HG03565 (cell line): ENCODE measurements around the gene DOK3.

Experiments used
- ATAC-seq: cut with Tn5 transposase; IDR thresholded peaks from one replicate; pipeline ENCODE4 v1.9.1; 2021; ENCODE audit warnings: mild to moderate bottlenecking, moderate library complexity; ENCODE audit not compliant: unreplicated experiment

The DOK3 gene

GRCh38 chr5:177509381-177509951, at the start of gene DOK3:
Gene DOK3 (minus strand): TSS chr5:177509826. CDS start chr5:177509540, 286 bp downstream.
- ATAC-seq, result no peak

- ATAC-seq, result no peak
Measured at GRCh38 chr5:177557796-177558195, 48.2 kb upstream of the DOK3 start.

- ATAC-seq, result no peak
Measured at GRCh38 chr5:177557041-177557647, 47.5 kb upstream of the DOK3 start.

- ATAC-seq, result no peak
Measured at GRCh38 chr5:177555665-177556064, 46.0 kb upstream of the DOK3 start.

- ATAC-seq, result no peak
Measured at GRCh38 chr5:177555228-177555627, 45.6 kb upstream of the DOK3 start.

GRCh38 chr5:177554474-177555111, 45.0 kb upstream of the DOK3 start, which contains the start of gene FAM193B:
Gene FAM193B (minus strand): TSS chr5:177554563. CDS start chr5:177554458, 105 bp downstream.
- ATAC-seq, result peak; percentile 79

- ATAC-seq, result peak; percentile 13
Measured at GRCh38 chr5:177553671-177554429, 44.2 kb upstream of the DOK3 start.

GRCh38 chr5:177552839-177553455, 43.3 kb upstream of the DOK3 start:
- ATAC-seq, result no peak

GRCh38 chr5:177550122-177550521, 40.5 kb upstream of the DOK3 start:
- no peak for ATAC-seq

GRCh38 chr5:177548495-177548894, 38.9 kb upstream of the DOK3 start:
- no peak for ATAC-seq

- ATAC-seq, result no peak
Measured at GRCh38 chr5:177547736-177548135, 38.1 kb upstream of the DOK3 start.

- ATAC-seq, result no peak
Measured at GRCh38 chr5:177546258-177546741, 36.7 kb upstream of the DOK3 start.

- ATAC-seq, result no peak
Measured at GRCh38 chr5:177545487-177546257, 36.0 kb upstream of the DOK3 start.

- no peak for ATAC-seq
Measured at GRCh38 chr5:177542816-177543465, 33.3 kb upstream of the DOK3 start.

GRCh38 chr5:177540438-177540837, 30.8 kb upstream of the DOK3 start:
- ATAC-seq, result no peak

- no peak for ATAC-seq
Measured at GRCh38 chr5:177539411-177539810, 29.8 kb upstream of the DOK3 start.

GRCh38 chr5:177538876-177539275, 29.2 kb upstream of the DOK3 start:
- ATAC-seq, result no peak

GRCh38 chr5:177537389-177538361, 28.0 kb upstream of the DOK3 start:
- ATAC-seq, result no peak

- no peak for ATAC-seq
Measured at GRCh38 chr5:177536386-177536785, 26.8 kb upstream of the DOK3 start.
